SK-N-MC (cell line): ENCODE data around the gene OR1S1.

Source experiments
- DNase-seq: peaks from one replicate; pipeline ENCODE4 v3.0.0-alpha.2; 2011; ENCODE audit warnings: low read depth, low spot score
- H3K27ac ChIP-seq: fragments of 200-600 bp; sonication (generic); 2 replicates; pipeline ENCODE4 v1.5.1; 2016; ENCODE audit warnings: mixed run types
- H3K36me3 ChIP-seq: fragments of 200-600 bp; sonication (generic); 2 replicates; pipeline ENCODE4 v1.6.1; 2017; ENCODE audit warnings: antibody characterized with exemption, low read length, mixed read lengths; ENCODE audit not compliant: insufficient read depth
- H3K4me3 ChIP-seq: fragments of 200-600 bp; sonication (generic); 2 replicates; pipeline ENCODE4 v1.5.1; 2016
- H3K9ac ChIP-seq: fragments of 200-600 bp; sonication (generic); 2 replicates; pipeline ENCODE4 v1.8.0; 2017; ENCODE audit warnings: mixed run types, mixed read lengths; ENCODE audit not compliant: insufficient read length
- H3K9me3 ChIP-seq: fragments of 200-600 bp; sonication (generic); 2 replicates; pipeline ENCODE4 v1.6.1; 2017; ENCODE audit warnings: low read depth, mild to moderate bottlenecking, antibody characterized with exemption, low read length, moderate library complexity, mixed read lengths
- EZH2 ChIP-seq: fragments of 200-600 bp; sonication (generic); IDR thresholded peaks from one replicate; pipeline ENCODE4 v1.6.1; 2017; ENCODE audit warnings: antibody characterized with exemption
- FOXP2 ChIP-seq: optimal IDR thresholded peaks from 2 replicates; pipeline ENCODE3; 2011; ENCODE audit warnings: mild to moderate bottlenecking, moderate library complexity; ENCODE audit not compliant: insufficient read depth; ENCODE audit errors: extremely low read length, control extremely low read depth
- POLR2AphosphoS5 ChIP-seq: IDR thresholded peaks from 2 replicates; pipeline ENCODE4 v1.6.1; 2012; ENCODE audit warnings: mild to moderate bottlenecking, low read depth, low read length, borderline replicate concordance

The OR1S1 gene

DNA sequence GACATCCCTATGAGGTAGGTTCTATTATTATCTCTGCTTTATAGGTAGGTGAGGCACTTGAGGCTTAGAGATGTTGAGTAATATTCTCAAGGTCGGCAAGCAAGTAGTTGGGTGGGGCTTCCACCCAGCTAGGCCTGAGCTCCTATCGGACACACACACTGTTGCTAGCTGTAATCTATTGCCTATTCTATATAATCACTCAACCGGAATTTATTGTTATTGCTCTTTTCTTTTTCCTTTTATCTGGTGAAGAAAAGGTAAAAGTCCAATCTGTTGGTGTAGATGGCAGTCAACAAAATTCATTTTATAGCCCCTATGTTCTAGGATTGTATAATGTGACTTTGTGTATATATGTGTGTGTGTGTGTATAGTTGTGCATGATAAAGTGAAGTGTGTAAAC, 20.3 kb upstream of the OR1S1 start:
- TF ChIP-seq POLR2AphosphoS5 (no peak), EZH2 (no peak), FOXP2 (no peak)
- Histone ChIP-seq H3K36me3 (no peaks in the 10 kb centered on the region), H3K4me3 (no peak overlapping the region), H3K9me3 (no peaks in the 10 kb centered on the region), H3K9ac (no peak overlapping the region), H3K27ac (no peak overlapping the region)
- DNase-seq: no peak

DNA sequence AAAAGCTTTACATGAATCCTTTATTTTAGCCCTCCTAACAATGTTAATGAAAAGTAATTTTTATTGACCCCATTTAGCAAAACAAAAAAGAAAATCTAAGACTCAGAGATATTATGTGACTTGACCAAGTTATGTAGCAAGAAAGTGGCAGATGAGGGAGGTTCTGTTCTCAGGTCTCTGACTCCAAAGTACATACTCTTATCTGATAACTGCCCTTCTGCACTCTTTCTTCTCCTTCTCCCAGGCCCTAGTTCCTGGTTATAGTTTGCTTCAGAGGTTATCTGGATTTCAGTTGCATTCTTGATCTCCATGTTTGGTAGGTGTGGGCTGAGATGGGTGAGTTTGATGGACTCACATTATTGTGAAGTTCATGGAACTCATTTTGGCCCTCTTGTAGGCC, 19.1 kb upstream of the OR1S1 start:
- Histone ChIP-seq H3K4me3 (no peak overlapping the region), H3K36me3 (no peaks in the 10 kb centered on the region), H3K9ac (no peak overlapping the region), H3K27ac (no peak overlapping the region), H3K9me3 (no peaks in the 10 kb centered on the region)
- TF ChIP-seq EZH2: no peak
- TF ChIP-seq POLR2AphosphoS5: no peak
- no peak for TF ChIP-seq FOXP2
- DNase-seq: no peak

DNA sequence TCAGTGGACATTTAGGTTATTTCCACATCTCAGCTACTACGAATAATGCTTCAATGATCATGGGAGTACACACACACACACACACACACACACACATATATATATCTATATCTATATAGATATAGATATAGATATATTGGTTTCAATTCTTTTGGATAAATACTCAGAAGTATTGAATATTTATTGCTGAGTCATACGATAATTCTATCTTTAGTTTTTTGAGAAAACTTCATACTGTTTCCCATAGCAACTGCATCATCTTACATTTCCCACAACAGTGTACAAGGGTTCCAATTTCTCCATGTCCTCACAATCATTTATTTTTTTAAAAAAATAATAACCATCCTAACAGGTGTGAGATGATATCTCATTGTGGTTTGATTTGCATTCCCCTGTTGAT, 16.6 kb upstream of the OR1S1 start:
- Histone ChIP-seq H3K27ac (no peak overlapping the region), H3K4me3 (no peak overlapping the region)
- TF ChIP-seq FOXP2 (no peak), EZH2 (no peak), POLR2AphosphoS5 (no peak)

DNA sequence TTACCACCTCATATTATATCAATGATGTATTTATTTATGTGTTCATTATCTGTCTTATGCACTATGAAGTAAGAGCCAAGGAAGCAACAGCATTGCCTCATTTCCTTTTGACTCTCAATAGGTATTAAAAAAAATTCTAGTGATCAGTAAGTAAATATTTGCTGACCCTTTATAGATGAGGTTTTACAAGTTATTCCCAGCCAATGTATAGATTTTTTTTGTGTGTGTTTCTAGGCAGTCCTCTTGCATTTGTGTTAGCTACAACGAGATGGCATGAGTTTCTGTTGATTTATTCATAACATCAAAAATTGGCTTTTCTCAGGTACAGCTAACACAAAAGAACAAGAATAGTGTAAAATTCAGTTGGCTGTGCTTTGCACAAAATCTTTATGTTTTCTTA, 13.2 kb upstream of the OR1S1 start:
- Histone ChIP-seq H3K36me3 (no peaks in the 10 kb centered on the region), H3K9ac (no peak overlapping the region), H3K9me3 (no peaks in the 10 kb centered on the region), H3K27ac (no peak overlapping the region), H3K4me3 (no peak overlapping the region)
- TF ChIP-seq FOXP2: no peak
- no peak for TF ChIP-seq EZH2
- TF ChIP-seq POLR2AphosphoS5: no peak
- no peak for DNase-seq

More for the DNA sequence above, 16.6 kb upstream of the OR1S1 start:
- no peaks in the 10 kb centered on the region for H3K9me3 ChIP-seq
- DNase-seq: no peak
- no peak overlapping the region for H3K9ac ChIP-seq
- H3K36me3 ChIP-seq: no peaks in the 10 kb centered on the region

GRCh38 chr11:58204042-58204441, 8.5 kb upstream of the OR1S1 start, which contains the start of gene OR1S2:
OR1S2 (minus strand) TSS chr11:58204142; CDS start chr11:58204142, 0 bp downstream.
- TF ChIP-seq FOXP2 (no peak), POLR2AphosphoS5 (no peak), EZH2 (no peak)
- Histone ChIP-seq H3K9me3 (no peaks in the 10 kb centered on the region), H3K36me3 (no peaks in the 10 kb centered on the region), H3K27ac (no peak within 1 kb of the TSS), H3K9ac (no peak within 1 kb of the TSS), H3K4me3 (no peak within 1 kb of the TSS)
- no peak for DNase-seq

DNA sequence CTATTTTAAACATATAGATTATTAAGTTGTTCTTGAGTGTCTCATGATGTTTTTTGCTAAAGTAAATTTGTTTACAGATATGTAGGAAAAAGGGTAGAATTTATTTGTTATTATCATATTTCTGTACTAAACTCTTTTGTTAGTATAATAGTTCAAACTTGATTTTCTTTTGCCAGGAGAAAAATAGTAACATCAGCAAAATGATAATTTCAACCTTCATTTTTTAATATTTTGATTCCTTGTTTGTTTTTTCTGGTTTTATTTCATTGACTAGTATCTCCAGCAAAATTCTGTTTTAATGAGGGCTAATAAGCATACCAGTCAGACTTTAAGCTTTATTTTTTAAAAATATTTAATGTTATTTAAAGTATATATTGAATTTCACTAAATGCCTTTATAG, 4.0 kb downstream of the OR1S1 start:
- Histone ChIP-seq H3K9me3 (no peaks in the 10 kb centered on the region), H3K9ac (no peak overlapping the region), H3K4me3 (no peak overlapping the region), H3K27ac (no peak overlapping the region), H3K36me3 (no peaks in the 10 kb centered on the region)
- TF ChIP-seq EZH2 (no peak), FOXP2 (no peak), POLR2AphosphoS5 (no peak)
- no peak for DNase-seq

GRCh38 chr11:58222721-58223120, 10.2 kb downstream of the OR1S1 start:
- no peak overlapping the region for H3K27ac ChIP-seq
- no peak overlapping the region for H3K4me3 ChIP-seq
- no peak for DNase-seq
- no peaks in the 10 kb centered on the region for H3K9me3 ChIP-seq
- TF ChIP-seq EZH2 (no peak), FOXP2 (no peak), POLR2AphosphoS5 (no peak)
- H3K9ac ChIP-seq: no peak overlapping the region
- no peaks in the 10 kb centered on the region for H3K36me3 ChIP-seq

GRCh38 chr11:58227956-58228615, 15.6 kb downstream of the OR1S1 start:
- Histone ChIP-seq H3K36me3 (no peaks in the 10 kb centered on the region), H3K4me3 (no peak overlapping the region), H3K9me3 (no peaks in the 10 kb centered on the region), H3K9ac (no peak overlapping the region), H3K27ac (no peak overlapping the region)
- TF ChIP-seq POLR2AphosphoS5 (no peak), FOXP2 (no peak), EZH2 (no peak)
- no peak for DNase-seq

GRCh38 chr11:58243954-58244353, 31.4 kb downstream of the OR1S1 start:
- DNase-seq: no peak
- Histone ChIP-seq H3K36me3 (no peaks in the 10 kb centered on the region), H3K4me3 (no peak overlapping the region), H3K27ac (no peak overlapping the region), H3K9ac (no peak overlapping the region), H3K9me3 (no peaks in the 10 kb centered on the region)
- TF ChIP-seq FOXP2 (no peak), POLR2AphosphoS5 (no peak), EZH2 (no peak)
